Right atrium auricular region (tissue), 2 donors: Measurements from ENCODE around the gene UXS1. TPM values are rescaled to one million over a fixed set of nuclear protein-coding genes. Genes with fewer than 3 reads are reported as not detected.

Source experiments
- DNase-seq: peaks from one replicate; pipeline ENCODE4 v3.0.0-alpha.2; 2019; ENCODE audit warnings: low spot score
- H3K27ac ChIP-seq, 2 donors: fragments of 200-600 bp; sonication (generic); 1 replicate in 1 of 2; 2 replicates in 1 of 2; pipeline ENCODE4 v1.5.1; 2016 to 2019
- H3K27me3 ChIP-seq, 2 donors: fragments of 200-600 bp; sonication (generic); one replicate each; pipeline versions ENCODE4 v1.5.1 to v1.6.0; 2017 to 2019
- H3K36me3 ChIP-seq: fragments of 200-600 bp; sonication (generic); one replicate; pipeline ENCODE4 v1.5.1; 2016
- H3K4me1 ChIP-seq, 2 donors: fragments of 200-600 bp; sonication (generic); one replicate each; pipeline versions ENCODE4 v1.5.1 to v1.6.0; 2017 to 2019
- H3K4me3 ChIP-seq, 2 donors: fragments of 200-600 bp; sonication (generic); 1 replicate in 1 of 2; 2 replicates in 1 of 2; pipeline ENCODE4 v1.5.1; 2017 to 2019; ENCODE audit warnings: mild to moderate bottlenecking in 1 of 2, moderate library complexity in 1 of 2
- H3K9me3 ChIP-seq, 2 donors: fragments of 200-600 bp; sonication (generic); one replicate each; pipeline ENCODE4 v1.5.1; 2019
- CTCF ChIP-seq, 2 donors: fragments of 200-600 bp; sonication (generic); IDR thresholded peaks; one replicate each; pipeline ENCODE4 v1.5.1; 2019; ENCODE audit warnings: antibody characterized with exemption in 2 of 2
- total RNA-seq, 2 donors: library from RNA; depleted of rRNA; stranded (reverse); fragments of >200 nt; gene quantifications; one replicate each; pipeline ENCODE4 v1.1.0, GENCODE V29; 2016

UXS1 gene
- total RNA-seq, 2 donors from 2014 or later = 25.0 to 33.5 TPM

- no peak for TF ChIP-seq CTCF (IDR thresholded peaks at IDR 0.05)
- Histone ChIP-seq H3K4me3 (no peak overlapping the region), H3K36me3 (no peaks in the 10 kb centered on the region), H3K4me1 (peaks cover 0 to 6% of the 10 kb centered on the region in 2 donors), H3K27me3 (no peaks in the 10 kb centered on the region), H3K27ac (no peak overlapping the region), H3K9me3 (no peaks in the 10 kb centered on the region)
- DNase-seq = no peak
Observed at GRCh38 chr2:106076941-106077340, 117.2 kb downstream of the UXS1 start.

- Histone ChIP-seq H3K36me3 (no peaks in the 10 kb centered on the region), H3K9me3 (no peaks in the 10 kb centered on the region), H3K4me3 (no peak overlapping the region), H3K27me3 (no peaks in the 10 kb centered on the region), H3K27ac (no peak overlapping the region), H3K4me1 (peaks cover 0 to 11% of the 10 kb centered on the region in 2 donors)
- TF ChIP-seq CTCF (IDR thresholded peaks at IDR 0.05) = no peak
- no peak for DNase-seq
Observed at GRCh38 chr2:106075048-106075447, 119.1 kb downstream of the UXS1 start.

- DNase-seq = no peak
- no peak overlapping the region for H3K4me3 ChIP-seq
- H3K27me3 ChIP-seq = no peaks in the 10 kb centered on the region
- peaks cover 0 to 11% of the 10 kb centered on the region in 2 donors for H3K4me1 ChIP-seq
- no peaks in the 10 kb centered on the region for H3K36me3 ChIP-seq
- TF ChIP-seq CTCF (IDR thresholded peaks at IDR 0.05) = no peak
- H3K9me3 ChIP-seq = no peaks in the 10 kb centered on the region
- H3K27ac ChIP-seq = no peak overlapping the region
Observed at GRCh38 chr2:106073678-106074406, 120.3 kb downstream of the UXS1 start.

GRCh38 chr2:106070181-106070580 lies 123.9 kb downstream of the UXS1 start:
- H3K9me3 ChIP-seq = no peaks in the 10 kb centered on the region
- no peaks in the 10 kb centered on the region for H3K36me3 ChIP-seq
- DNase-seq = no peak
- no peak overlapping the region for H3K4me3 ChIP-seq
- no peak for TF ChIP-seq CTCF (IDR thresholded peaks at IDR 0.05)
- no peaks in the 10 kb centered on the region for H3K27me3 ChIP-seq
- no peak overlapping the region for H3K27ac ChIP-seq
- H3K4me1 ChIP-seq = peaks cover 0 to 25% of the 10 kb centered on the region in 2 donors

- no peaks in the 10 kb centered on the region for H3K27me3 ChIP-seq
- no peak for TF ChIP-seq CTCF (IDR thresholded peaks at IDR 0.05)
- no peaks in the 10 kb centered on the region for H3K36me3 ChIP-seq
- H3K4me1 ChIP-seq = peaks cover 0 to 30% of the 10 kb centered on the region in 2 donors
- H3K9me3 ChIP-seq = no peaks in the 10 kb centered on the region
- DNase-seq = no peak
- H3K27ac ChIP-seq = no peak overlapping the region
- no peak overlapping the region for H3K4me3 ChIP-seq
Observed at GRCh38 chr2:106068451-106068850, 125.7 kb downstream of the UXS1 start.
